Activated T-helper 1 cell treated with anti-CD3 and anti-CD28 coated beads, Interleukin-2, amount 50 U/mL, for 16 hours (primary cell): ENCODE results near the gene ATAD2B.
"Not testable (repeated sequence)": the region's sequence is repeated elsewhere in the genome, so short reads cannot be mapped to it uniquely, and the experiment has no call there.

ENCODE experiments used
- DNase-seq, 2 donors: peaks; one replicate each; pipeline ENCODE4 v3.0.0-alpha.2; 2020; ENCODE audit warnings: low read depth in 1 of 2, low spot score in 1 of 2

ATAD2B gene

GRCh38 chr2:23794234-23794633, 132.7 kb downstream of the ATAD2B start:
- no peak for DNase-seq

GRCh38 chr2:23793476-23793875, 133.4 kb downstream of the ATAD2B start:
- DNase-seq: no peak

DNA sequence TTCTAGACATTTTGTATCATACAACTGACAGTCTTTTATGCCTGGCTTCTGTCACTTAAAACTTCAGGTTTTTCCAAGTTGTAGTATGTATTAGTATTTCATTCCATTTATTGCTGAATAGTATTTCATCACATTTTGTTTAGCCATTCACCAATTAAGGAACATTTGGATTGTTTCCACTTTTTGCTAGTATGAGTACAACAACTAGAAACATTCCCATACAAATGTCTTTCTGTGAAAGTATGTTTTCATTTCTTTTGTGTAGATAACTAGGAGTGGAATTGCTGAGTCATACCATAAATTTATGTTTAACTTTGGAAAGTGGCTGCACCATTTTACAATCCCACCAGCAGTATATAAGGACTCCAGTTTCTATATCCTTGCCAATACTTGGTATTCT, 135.9 kb downstream of the ATAD2B start:
- no peak for DNase-seq

- no peak for DNase-seq
Measured at GRCh38 chr2:23789012-23789411, 137.9 kb downstream of the ATAD2B start.

GRCh38 chr2:23788100-23788499, 138.8 kb downstream of the ATAD2B start:
- no peak for DNase-seq

DNA sequence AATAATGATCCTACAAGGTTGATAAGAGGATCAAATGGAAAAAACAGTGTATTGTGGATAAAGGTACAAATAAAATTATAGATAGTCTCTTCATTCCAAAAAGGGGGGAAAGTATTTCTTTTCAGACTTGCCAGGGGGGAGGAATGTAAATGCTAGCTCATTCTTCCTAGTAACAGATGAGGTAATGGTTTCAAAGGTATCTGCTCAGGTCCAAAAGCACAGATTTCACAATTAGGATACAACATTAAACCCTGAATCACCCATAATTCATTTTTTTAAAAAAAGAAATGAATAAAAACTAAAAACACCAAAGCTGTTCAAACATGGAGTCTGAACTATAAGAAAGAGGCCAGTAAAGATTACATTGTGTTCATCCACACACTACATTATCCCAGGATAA, 142.0 kb downstream of the ATAD2B start:
- DNase-seq: no peak

DNA sequence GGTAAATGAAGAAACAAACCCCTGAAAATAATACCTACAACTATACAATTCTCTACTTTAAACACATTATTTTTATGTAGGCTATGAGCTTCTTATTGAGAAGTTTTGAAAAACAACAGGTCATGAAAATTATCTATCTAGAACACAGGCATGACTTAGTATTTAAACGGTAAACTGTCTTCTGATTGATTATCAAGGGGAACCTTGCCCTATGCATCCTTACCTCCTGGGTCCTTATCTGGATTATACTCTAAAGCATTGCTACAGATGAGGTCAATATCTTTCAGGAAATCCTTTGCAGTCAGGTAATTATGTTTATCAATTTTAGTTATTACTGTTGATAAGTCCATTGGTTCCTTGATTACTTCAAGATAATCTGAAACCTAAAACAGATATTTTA, 144.3 kb downstream of the ATAD2B start:
- no peak for DNase-seq

DNA sequence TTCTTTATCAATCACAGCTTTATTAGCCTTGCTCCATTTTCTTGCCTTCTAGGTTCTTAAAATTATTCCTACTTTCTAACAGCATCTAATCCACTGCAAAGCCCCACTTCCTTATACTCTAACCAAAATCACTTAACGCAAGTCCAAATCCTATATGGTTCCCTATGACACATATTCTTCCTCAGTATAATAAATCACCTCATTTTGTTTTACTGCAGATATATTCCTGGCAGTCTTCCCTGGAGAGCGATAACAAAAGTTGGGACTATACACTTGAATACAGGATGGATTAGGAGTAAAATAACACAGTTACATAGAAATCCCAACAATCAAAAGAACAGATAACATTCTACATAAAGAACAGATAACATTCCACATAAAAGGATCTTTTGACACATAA, 144.8 kb downstream of the ATAD2B start:
- DNase-seq: no peak

DNA sequence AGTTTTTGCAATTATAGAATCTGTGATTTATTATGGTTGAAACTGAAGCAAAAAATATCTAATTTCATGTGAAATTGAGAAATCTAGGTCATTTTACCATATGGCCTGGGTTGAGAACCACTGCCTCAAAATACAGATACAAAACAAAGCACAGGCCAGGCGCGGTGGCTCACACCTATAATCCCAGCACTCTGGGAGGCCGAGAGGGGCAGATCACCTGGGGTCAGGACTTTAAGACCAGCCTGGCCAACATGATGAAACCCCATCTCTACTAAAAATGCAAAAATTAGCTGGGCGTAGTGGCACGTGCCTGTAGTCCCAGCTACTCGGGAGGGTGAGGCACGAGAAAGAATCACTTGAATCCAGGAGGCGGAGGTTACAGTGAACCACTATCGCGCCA, 146.5 kb downstream of the ATAD2B start:
- not testable (repeated sequence) for DNase-seq

DNA sequence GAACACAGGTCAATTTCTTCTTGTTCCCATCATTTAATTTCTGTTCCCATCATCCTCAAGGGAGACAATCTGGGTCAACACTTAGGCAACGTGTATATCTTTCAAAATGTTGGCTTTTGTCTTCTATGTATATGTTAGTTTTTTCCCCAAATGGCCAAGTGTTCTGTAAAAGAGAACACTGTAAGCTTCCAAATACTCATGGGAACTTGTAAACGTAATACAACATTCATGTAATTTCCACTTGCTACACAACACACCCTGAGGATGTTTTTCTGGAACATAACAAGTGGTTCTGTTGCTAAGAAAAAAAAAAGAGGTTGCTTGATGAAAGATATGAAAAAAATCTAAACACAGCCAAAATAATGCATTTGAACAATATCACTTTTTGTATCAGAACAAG, 149.1 kb downstream of the ATAD2B start:
- DNase-seq: no peak

DNA sequence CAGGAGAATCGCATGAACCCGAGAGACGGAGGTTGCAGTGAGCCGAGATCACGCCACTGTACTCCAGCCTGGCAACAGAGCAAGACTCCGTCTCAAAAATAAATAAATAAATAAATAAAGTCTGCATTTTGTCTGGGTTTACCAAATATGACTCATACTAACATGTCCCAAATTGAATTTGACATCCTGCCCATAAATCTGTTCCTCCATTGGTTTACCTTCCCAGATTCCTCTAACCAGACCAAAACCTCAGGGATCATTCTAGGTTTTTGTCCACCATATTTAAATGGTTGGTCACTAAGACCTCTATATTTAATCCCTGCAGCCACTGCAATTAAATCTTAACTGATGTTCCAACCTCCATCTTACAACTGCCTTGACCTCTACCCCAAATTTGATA, 150.9 kb downstream of the ATAD2B start:
- no peak for DNase-seq

DNA sequence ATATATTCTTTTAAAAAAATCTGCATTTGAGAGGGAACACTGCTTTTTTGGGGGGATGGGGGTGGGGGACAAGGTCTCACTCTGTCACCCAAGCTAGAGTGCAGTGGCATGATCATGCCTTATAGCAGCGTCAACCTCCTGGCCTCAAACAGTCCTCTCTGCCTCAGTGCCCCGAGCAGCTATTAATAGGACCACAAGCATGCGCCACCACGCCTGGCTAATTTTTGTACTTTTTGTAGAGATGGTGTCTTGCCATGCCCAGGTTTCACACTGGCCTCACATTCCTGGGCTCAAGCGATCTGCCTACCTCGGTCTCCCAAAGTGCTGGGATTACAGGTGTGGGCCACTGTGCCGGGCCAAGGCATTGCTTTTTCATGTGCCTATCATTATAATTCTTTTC, 154.2 kb downstream of the ATAD2B start:
- DNase-seq: no peak

GRCh38 chr2:23772056-23772455, 154.9 kb downstream of the ATAD2B start:
- DNase-seq: no peak

DNA sequence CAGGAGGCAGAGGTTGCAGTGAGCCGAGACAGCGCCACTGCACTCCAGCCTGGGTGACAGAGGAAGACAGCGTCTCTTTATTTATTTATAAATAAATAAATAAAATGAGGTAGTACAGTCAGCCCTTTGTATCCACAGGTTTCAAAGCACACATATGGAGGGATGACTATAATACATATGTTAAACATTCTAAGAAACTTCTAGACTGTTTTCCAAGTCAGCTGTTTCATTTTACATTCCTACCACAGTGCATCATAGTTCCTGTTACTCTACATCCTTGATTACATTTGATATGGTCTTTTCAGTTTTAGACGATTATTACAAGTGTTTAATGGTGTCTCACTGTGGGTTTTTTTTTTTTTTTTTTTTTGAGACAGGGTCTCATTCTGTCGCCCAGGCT, 157.6 kb downstream of the ATAD2B start:
- no peak for DNase-seq

- DNase-seq: no peak
Measured at GRCh38 chr2:23767876-23768621, 158.9 kb downstream of the ATAD2B start.

DNA sequence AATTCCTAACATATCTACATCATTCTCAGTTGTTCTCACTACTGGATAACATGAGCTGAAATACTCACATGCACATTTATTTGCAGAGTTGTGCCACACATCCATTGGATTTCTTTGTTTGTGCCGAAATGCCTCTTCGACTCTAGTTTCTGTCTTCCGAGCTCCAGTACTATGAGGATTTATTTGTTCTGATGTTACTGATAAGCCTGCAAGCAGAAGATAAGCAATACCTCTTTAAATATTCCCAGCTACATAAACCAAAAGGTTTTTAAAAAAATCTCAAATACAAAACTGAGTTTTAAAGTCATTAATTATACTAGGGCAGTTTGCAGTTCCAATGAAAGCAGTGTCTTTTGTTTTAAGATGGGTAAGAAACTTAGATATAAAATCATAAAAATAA, 164.8 kb downstream of the ATAD2B start:
- DNase-seq: no peak

- DNase-seq: no peak
Measured at GRCh38 chr2:23761638-23762037, 165.3 kb downstream of the ATAD2B start.

- DNase-seq: no peak
Measured at GRCh38 chr2:23760736-23761135, 166.2 kb downstream of the ATAD2B start.

DNA sequence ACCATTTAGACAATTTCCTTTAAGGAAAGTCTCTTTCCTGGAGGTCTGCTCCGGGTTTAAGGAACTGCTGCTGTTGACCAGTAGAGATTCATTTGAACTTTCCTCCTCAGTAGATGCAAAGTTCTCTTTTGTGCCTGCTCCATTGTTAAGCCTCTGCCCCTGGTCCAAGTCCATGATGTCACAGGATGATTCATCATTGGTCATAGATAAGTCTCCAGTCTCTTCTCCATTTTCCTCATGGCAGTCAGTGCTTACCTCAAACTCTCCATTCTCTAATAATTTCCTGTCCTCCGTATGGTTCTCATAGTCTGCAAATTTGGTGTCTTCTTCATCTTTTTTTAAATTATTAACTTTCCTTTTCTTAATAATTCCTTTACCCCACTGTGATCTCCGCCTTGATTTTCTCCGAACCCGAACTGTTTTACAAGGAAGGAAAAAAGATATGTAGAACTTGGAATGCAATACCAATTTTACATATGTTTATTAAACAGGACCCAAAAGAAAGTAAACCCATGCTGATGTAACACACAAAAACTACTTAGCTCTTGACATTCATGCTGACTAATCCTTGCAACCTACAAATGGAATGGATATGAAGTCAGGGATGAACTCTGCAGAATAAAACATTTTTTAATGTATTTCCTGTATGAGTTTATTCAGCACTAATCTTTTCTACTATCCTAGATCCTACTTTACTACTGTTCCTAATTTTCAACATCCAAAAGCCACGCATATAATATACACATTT, 169.1 kb downstream of the ATAD2B start:
- DNase-seq: no peak

DNA sequence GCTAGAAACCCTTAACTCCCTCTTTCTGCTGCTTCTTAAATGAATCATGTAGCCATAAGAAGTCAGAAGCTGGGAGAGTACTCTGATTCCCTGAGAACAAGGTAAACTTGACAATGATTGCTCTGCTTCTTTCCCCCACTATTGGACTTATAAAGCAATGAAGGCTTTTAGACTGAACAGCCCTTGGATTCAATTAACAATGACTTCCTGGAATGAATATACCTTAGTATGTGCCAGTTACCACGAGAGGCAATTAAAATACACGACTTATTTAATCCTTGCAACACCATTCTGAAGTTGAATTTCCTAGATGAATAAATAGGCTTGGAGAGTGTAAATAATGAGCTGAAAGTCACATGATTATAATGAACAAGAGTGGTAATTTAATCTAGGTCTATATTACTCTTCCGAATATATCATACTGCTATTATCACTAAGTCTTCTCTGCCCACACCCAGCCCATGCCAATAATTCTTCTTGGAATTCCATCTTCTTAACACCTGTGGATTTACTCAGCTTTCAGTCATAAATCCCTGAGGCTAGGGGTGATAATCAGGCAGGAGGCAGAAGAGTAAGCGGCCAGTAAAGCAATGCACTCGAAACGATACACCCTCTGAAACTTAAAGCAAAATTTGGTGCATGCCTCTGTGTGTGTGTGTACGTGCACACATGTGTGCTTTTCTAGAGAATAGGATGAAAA, 170.2 kb downstream of the ATAD2B start:
- no peak for DNase-seq

DNA sequence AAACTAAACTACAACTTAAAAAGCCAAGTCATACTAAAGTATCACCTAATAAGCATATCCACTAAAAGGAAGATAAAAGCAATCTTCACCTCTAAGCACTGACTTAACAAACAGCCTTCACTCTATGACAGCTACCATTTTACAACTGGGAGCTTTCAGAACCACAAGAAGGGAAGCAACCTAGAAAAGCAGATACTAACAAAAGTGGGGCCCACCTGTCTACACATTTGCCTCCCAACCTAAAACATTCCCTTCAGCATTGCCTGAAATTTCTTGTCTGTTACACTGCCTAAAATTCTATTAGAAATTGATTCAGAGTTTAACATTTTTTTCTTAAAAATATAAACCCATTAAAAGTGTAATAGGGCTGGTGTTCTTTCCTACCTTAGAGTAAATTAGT, 172.0 kb downstream of the ATAD2B start:
- no peak for DNase-seq
